Activated CD4-positive, alpha-beta T cell treated with anti-CD3 and anti-CD28 coated beads for 36 hours (primary cell): ENCODE results near the gene ANAPC4. TPM values are rescaled to one million over a fixed set of nuclear protein-coding genes. Genes with fewer than 3 reads are reported as not detected.

ENCODE experiments used
- ATAC-seq: fragments of 200-7000 bp; cut with Tn5 transposase; one replicate; pipeline ENCODE4 v1.10.0; 2021; ENCODE audit warnings: mild to moderate bottlenecking, moderate library complexity
- CTCF ChIA-PET: fragments of 350-600 bp; sonication (Branson Sonifier 250); formaldehyde crosslinking; loops from one replicate; lab custom pipeline; 2021; ENCODE audit warnings: antibody characterized with exemption; lab: Charles Lee
- POLR2A ChIA-PET: fragments of 350-600 bp; sonication (Branson Sonifier 250); formaldehyde crosslinking; loops from one replicate; lab custom pipeline; 2021; ENCODE audit warnings: antibody characterized with exemption, inconsistent platforms; lab: Charles Lee
- DNase-seq: peaks from one replicate; pipeline ENCODE4 v3.0.0-alpha.2; 2020
- H3K27ac Mint-ChIP-seq: one replicate; pipeline ENCODE4 v1.8.0; 2021; ENCODE audit warnings: mixed read lengths
- H3K27me3 Mint-ChIP-seq: one replicate; pipeline ENCODE4 v1.8.0; 2021; ENCODE audit warnings: mixed read lengths
- H3K36me3 Mint-ChIP-seq: one replicate; pipeline ENCODE4 v1.8.0; 2021; ENCODE audit warnings: low read depth, mixed read lengths
- H3K4me1 Mint-ChIP-seq: one replicate; pipeline ENCODE4 v1.8.0; 2021; ENCODE audit warnings: mixed read lengths
- H3K4me3 Mint-ChIP-seq: one replicate; pipeline ENCODE4 v1.8.0; 2021; ENCODE audit warnings: mild to moderate bottlenecking, moderate library complexity, mixed read lengths
- H3K9me3 Mint-ChIP-seq: one replicate; pipeline ENCODE4 v1.8.0; 2021; ENCODE audit warnings: low read depth, mixed read lengths
- intact Hi-C, 2 experiments: fragments of 100-400 bp; cut with DNase I in 1 of 2; cut with micrococcal nuclease in 1 of 2; formaldehyde crosslinking; loops; one replicate each; pipeline versions ENCODE4 v1.14.2 to v1.15.1; 2022 to 2024; cut with DNase I, micrococcal nuclease
- total RNA-seq, 2 experiments: library from RNA; stranded (reverse); gene quantifications; one replicate each; pipeline ENCODE4 v1.2.3, GENCODE V29; 2021

ANAPC4 gene
- total RNA-seq, 2 experiments from 2014 or later, result 19.2 to 31.2 TPM

GRCh38 chr4:25378437-25378743, 1.3 kb downstream of the ANAPC4 start:
- Mint-ChIP-seq H3K4me1 (peaks cover 8% of the 10 kb centered on the region), H3K4me3 (no peak overlapping the region), H3K9me3 (no peaks in the 10 kb centered on the region), H3K27me3 (no peaks in the 10 kb centered on the region), H3K36me3 (peaks cover 19% of the 10 kb centered on the region), H3K27ac (no peak overlapping the region)
- DNase-seq (no peak), ATAC-seq (no peak)
- POLR2A ChIA-PET, result interaction anchor here (2.0 kb wide), 1 partner anchor 144 kb away, joined by 6 read pairs; the partner anchor contains the start of gene PI4K2B
- intact Hi-C loops, result loop anchor here in 1 of 2 experiments (5.0 kb wide), 1 partner anchor 939 kb away; no protein-coding TSS in a partner anchor
- CTCF ChIA-PET, result interaction anchor here (0.6 to 1.8 kb wide), 6 partner anchors 10 to 773 kb away, joined by 3 to 9 read pairs (median 5); partner anchors contain the start of gene ZCCHC4

- H3K27me3 Mint-ChIP-seq, result no peaks in the 10 kb centered on the region
- CTCF ChIA-PET, result interaction anchor here (1.0 to 1.3 kb wide), 2 partner anchors 11 to 67 kb away, joined by 3 to 6 read pairs; no protein-coding TSS in a partner anchor
- ATAC-seq (no peak), DNase-seq (no peak)
- intact Hi-C loops, result loop anchor here in 1 of 2 experiments (5.0 kb wide), 1 partner anchor 938 kb away; no protein-coding TSS in a partner anchor
- H3K9me3 Mint-ChIP-seq, result no peaks in the 10 kb centered on the region
- H3K4me1 Mint-ChIP-seq, result peaks cover 8% of the 10 kb centered on the region
- H3K27ac Mint-ChIP-seq, result no peak overlapping the region
- H3K36me3 Mint-ChIP-seq, result peaks cover 27% of the 10 kb centered on the region
- POLR2A ChIA-PET, result interaction anchor here (1.2 kb wide), 1 partner anchor 67 kb away, joined by 4 read pairs; the partner anchor contains the start of gene ZCCHC4
- no peak overlapping the region for H3K4me3 Mint-ChIP-seq
Measured at GRCh38 chr4:25379591-25379990, 2.5 kb downstream of the ANAPC4 start.

- intact Hi-C loops, result no loop called here
- ChIA-PET CTCF (interaction anchor here (0.7 to 1.5 kb wide), 2 partner anchors 16 to 542 kb away, joined by 3 to 4 read pairs; no protein-coding TSS in a partner anchor), POLR2A (no interaction called here)
- no peak overlapping the region for H3K27ac Mint-ChIP-seq
- H3K36me3 Mint-ChIP-seq, result peaks cover 35% of the 10 kb centered on the region
- no peaks in the 10 kb centered on the region for H3K27me3 Mint-ChIP-seq
- DNase-seq (no peak), ATAC-seq (no peak)
- H3K9me3 Mint-ChIP-seq, result no peaks in the 10 kb centered on the region
- H3K4me3 Mint-ChIP-seq, result no peak overlapping the region
- H3K4me1 Mint-ChIP-seq, result peaks cover 2% of the 10 kb centered on the region
Measured at GRCh38 chr4:25383647-25384046, 6.6 kb downstream of the ANAPC4 start.

GRCh38 chr4:25386926-25387325, 9.9 kb downstream of the ANAPC4 start:
- Mint-ChIP-seq H3K4me1 (no peaks in the 10 kb centered on the region), H3K27me3 (no peaks in the 10 kb centered on the region), H3K27ac (no peak overlapping the region), H3K36me3 (peaks cover 38% of the 10 kb centered on the region), H3K4me3 (no peak overlapping the region), H3K9me3 (no peaks in the 10 kb centered on the region)
- ATAC-seq, result no peak
- intact Hi-C loops, result no loop called here
- CTCF ChIA-PET, result interaction anchor here (0.7 to 1.0 kb wide), 3 partner anchors 10 to 848 kb away, joined by 3 read pairs; partner anchors contain the start of genes ANAPC4 and ZCCHC4
- POLR2A ChIA-PET, result no interaction called here
- no peak for DNase-seq

- intact Hi-C loops, result no loop called here
- DNase-seq (no peak), ATAC-seq (no peak)
- Mint-ChIP-seq H3K4me3 (no peak overlapping the region), H3K27ac (no peak overlapping the region), H3K9me3 (peaks cover 9% of the 10 kb centered on the region), H3K27me3 (no peaks in the 10 kb centered on the region), H3K4me1 (no peaks in the 10 kb centered on the region), H3K36me3 (peaks cover 63% of the 10 kb centered on the region)
- ChIA-PET CTCF (interaction anchor here (0.8 kb wide), 1 partner anchor 22 kb away, joined by 6 read pairs; no protein-coding TSS in a partner anchor), POLR2A (no interaction called here)
Measured at GRCh38 chr4:25397305-25397704, 20.2 kb downstream of the ANAPC4 start.

- intact Hi-C loops, result no loop called here
- Mint-ChIP-seq H3K36me3 (peaks cover 60% of the 10 kb centered on the region), H3K9me3 (peaks cover 9% of the 10 kb centered on the region), H3K4me1 (no peaks in the 10 kb centered on the region), H3K4me3 (no peak overlapping the region), H3K27ac (no peak overlapping the region), H3K27me3 (no peaks in the 10 kb centered on the region)
- ChIA-PET POLR2A (no interaction called here), CTCF (no interaction called here)
- ATAC-seq (no peak), DNase-seq (no peak)
Measured at GRCh38 chr4:25399510-25399909, 22.4 kb downstream of the ANAPC4 start.

- H3K27me3 Mint-ChIP-seq, result no peaks in the 10 kb centered on the region
- POLR2A ChIA-PET, result no interaction called here
- no peak overlapping the region for H3K27ac Mint-ChIP-seq
- intact Hi-C loops, result no loop called here
- peaks cover 53% of the 10 kb centered on the region for H3K36me3 Mint-ChIP-seq
- no peak for ATAC-seq
- no peak for DNase-seq
- no peak overlapping the region for H3K4me3 Mint-ChIP-seq
- CTCF ChIA-PET, result no interaction called here
- peaks cover 7% of the 10 kb centered on the region for H3K9me3 Mint-ChIP-seq
- no peaks in the 10 kb centered on the region for H3K4me1 Mint-ChIP-seq
Measured at GRCh38 chr4:25401066-25401465, 24.0 kb downstream of the ANAPC4 start.

- no peak overlapping the region for H3K27ac Mint-ChIP-seq
- DNase-seq, result no peak
- no peaks in the 10 kb centered on the region for H3K9me3 Mint-ChIP-seq
- POLR2A ChIA-PET, result interaction anchor here (0.6 kb wide), 1 partner anchor 212 kb away, joined by 3 read pairs; no protein-coding TSS in a partner anchor
- H3K27me3 Mint-ChIP-seq, result no peaks in the 10 kb centered on the region
- intact Hi-C loops, result no loop called here
- CTCF ChIA-PET, result no interaction called here
- ATAC-seq, result no peak
- H3K4me1 Mint-ChIP-seq, result no peaks in the 10 kb centered on the region
- H3K36me3 Mint-ChIP-seq, result peaks cover 44% of the 10 kb centered on the region
- no peak overlapping the region for H3K4me3 Mint-ChIP-seq
Measured at GRCh38 chr4:25402521-25402920, 25.5 kb downstream of the ANAPC4 start.

GRCh38 chr4:25403699-25404098, 26.6 kb downstream of the ANAPC4 start:
- ChIA-PET CTCF (no interaction called here), POLR2A (no interaction called here)
- H3K4me3 Mint-ChIP-seq, result no peak overlapping the region
- H3K36me3 Mint-ChIP-seq, result peaks cover 36% of the 10 kb centered on the region
- ATAC-seq (no peak), DNase-seq (no peak)
- intact Hi-C loops, result no loop called here
- H3K27ac Mint-ChIP-seq, result no peak overlapping the region
- no peaks in the 10 kb centered on the region for H3K4me1 Mint-ChIP-seq
- no peaks in the 10 kb centered on the region for H3K9me3 Mint-ChIP-seq
- H3K27me3 Mint-ChIP-seq, result no peaks in the 10 kb centered on the region

GRCh38 chr4:25405453-25405852, 28.4 kb downstream of the ANAPC4 start:
- intact Hi-C loops, result no loop called here
- no peak for DNase-seq
- no peak overlapping the region for H3K27ac Mint-ChIP-seq
- H3K9me3 Mint-ChIP-seq, result no peaks in the 10 kb centered on the region
- ChIA-PET CTCF (no interaction called here), POLR2A (no interaction called here)
- H3K27me3 Mint-ChIP-seq, result no peaks in the 10 kb centered on the region
- peaks cover 35% of the 10 kb centered on the region for H3K36me3 Mint-ChIP-seq
- ATAC-seq, result no peak
- H3K4me3 Mint-ChIP-seq, result no peak overlapping the region
- no peaks in the 10 kb centered on the region for H3K4me1 Mint-ChIP-seq

GRCh38 chr4:25406081-25406692, 29.1 kb downstream of the ANAPC4 start:
- peaks cover 37% of the 10 kb centered on the region for H3K36me3 Mint-ChIP-seq
- no peak overlapping the region for H3K27ac Mint-ChIP-seq
- no peaks in the 10 kb centered on the region for H3K27me3 Mint-ChIP-seq
- ATAC-seq, result no peak
- no peaks in the 10 kb centered on the region for H3K4me1 Mint-ChIP-seq
- H3K9me3 Mint-ChIP-seq, result no peaks in the 10 kb centered on the region
- DNase-seq, result no peak
- POLR2A ChIA-PET, result no interaction called here
- no peak overlapping the region for H3K4me3 Mint-ChIP-seq
- CTCF ChIA-PET, result interaction anchor here (1.0 kb wide), 1 partner anchor 362 kb away, joined by 3 read pairs; no protein-coding TSS in a partner anchor
- intact Hi-C loops, result no loop called here
